ENCODE data around the gene MLANA.

DNA sequence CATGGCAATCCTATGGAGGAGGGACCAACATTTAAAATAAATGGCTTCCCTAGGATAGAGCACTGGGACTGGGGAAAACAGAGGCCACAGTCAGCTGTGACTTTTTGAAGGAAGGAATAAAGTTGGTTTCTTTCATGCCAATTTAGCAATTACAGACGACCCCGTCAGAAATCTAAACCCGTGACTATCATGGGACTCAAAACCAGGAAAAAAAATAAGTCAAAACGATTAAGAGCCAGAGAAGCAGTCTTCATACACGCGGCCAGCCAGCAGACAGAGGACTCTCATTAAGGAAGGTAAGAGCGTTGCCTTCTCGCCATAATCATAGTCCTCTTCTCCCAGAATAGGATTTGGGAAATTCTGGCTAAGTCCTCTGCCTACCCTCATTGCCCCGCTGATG lies at the start of gene MLANA:
- TF ChIP-seq, protein P1, sequence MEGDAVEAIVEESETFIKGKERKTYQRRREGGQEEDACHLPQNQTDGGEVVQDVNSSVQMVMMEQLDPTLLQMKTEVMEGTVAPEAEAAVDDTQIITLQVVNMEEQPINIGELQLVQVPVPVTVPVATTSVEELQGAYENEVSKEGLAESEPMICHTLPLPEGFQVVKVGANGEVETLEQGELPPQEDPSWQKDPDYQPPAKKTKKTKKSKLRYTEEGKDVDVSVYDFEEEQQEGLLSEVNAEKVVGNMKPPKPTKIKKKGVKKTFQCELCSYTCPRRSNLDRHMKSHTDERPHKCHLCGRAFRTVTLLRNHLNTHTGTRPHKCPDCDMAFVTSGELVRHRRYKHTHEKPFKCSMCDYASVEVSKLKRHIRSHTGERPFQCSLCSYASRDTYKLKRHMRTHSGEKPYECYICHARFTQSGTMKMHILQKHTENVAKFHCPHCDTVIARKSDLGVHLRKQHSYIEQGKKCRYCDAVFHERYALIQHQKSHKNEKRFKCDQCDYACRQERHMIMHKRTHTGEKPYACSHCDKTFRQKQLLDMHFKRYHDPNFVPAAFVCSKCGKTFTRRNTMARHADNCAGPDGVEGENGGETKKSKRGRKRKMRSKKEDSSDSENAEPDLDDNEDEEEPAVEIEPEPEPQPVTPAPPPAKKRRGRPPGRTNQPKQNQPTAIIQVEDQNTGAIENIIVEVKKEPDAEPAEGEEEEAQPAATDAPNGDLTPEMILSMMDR (IDR thresholded peaks at IDR 0.05; ENCODE audit: low read depth, low read length) = no peak
- TF ChIP-seq EZH2phosphoT487 (IDR thresholded peaks at IDR 0.05; ENCODE audit: low read depth) = no peak

Measured in OCI-LY3 (cell line).